ENCODE results near the gene MARK4.

GRCh38 chr19:45280471-45280961 lies 29.4 kb downstream of the MARK4 start:
- TF ChIP-seq CTCF (conservative IDR thresholded peaks at IDR 0.05; ENCODE audit: low read depth in 2 of 2) = no peak
- TF ChIP-seq POLR2AphosphoS5 (IDR thresholded peaks at IDR 0.05; ENCODE audit: low read depth) = no peak
- TF ChIP-seq CREB1 (CRISPR knock-in tag; IDR thresholded peaks at IDR 0.05; ENCODE audit: low read depth) = no peak
- no peak for TF ChIP-seq REST (IDR thresholded peaks at IDR 0.05; ENCODE audit: unreplicated experiment)
- no peak for TF ChIP-seq ZNF331 (CRISPR knock-in tag; IDR thresholded peaks at IDR 0.05; ENCODE audit: low read depth)
- TF ChIP-seq EZH2 (IDR thresholded peaks at IDR 0.05; ENCODE audit: low read depth, unreplicated experiment) = no peak
- TF ChIP-seq STAT1 (IDR thresholded peaks at IDR 0.05; ENCODE audit: unreplicated experiment) = no peak
- no peak for TF ChIP-seq EZH2phosphoT487 (IDR thresholded peaks at IDR 0.05; ENCODE audit: unreplicated experiment)
- TF ChIP-seq ZNF114 (CRISPR knock-in tag; IDR thresholded peaks at IDR 0.05) = no peak
- TF ChIP-seq JUNB (IDR thresholded peaks at IDR 0.05; ENCODE audit: unreplicated experiment) = no peak
